ENCODE data around the gene OR52A1.
"Not testable (repeated sequence)": the region's sequence is repeated elsewhere in the genome, so short reads cannot be mapped to it uniquely, and the experiment has no call there.

OR52A1 gene

GRCh38 chr11:5154657-5155056 is at the start of gene OR52A1:
Gene OR52A1 (minus strand): TSS chr11:5154757. CDS start chr11:5152369, 2,388 bp downstream.
- DNase-seq, result no peak

GRCh38 chr11:5203366-5203765 is 48.8 kb upstream of the OR52A1 start:
- no peak for DNase-seq

DNA sequence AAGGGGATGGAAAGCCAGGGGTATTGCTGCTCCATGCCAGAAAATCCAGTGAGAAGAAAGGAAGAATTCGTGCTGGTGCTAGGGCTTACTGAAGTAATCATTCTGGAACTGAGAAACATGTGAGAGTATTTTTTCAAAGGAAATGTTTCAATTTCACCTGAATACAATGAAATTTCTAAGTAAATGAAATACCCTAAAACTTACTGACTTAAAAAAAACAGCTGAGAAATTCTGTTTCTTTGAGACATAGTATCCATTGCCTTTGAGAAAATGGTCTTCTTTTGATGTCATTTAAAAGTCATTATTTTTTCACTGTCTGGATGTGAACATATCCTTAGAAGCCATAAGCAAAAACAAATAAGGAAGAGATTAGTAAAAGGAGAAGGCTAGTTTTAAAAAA is 46.0 kb upstream of the OR52A1 start, which contains the start of gene OR51V1:
TSS of gene OR51V1 (minus strand) at position 101 of the 400 bp plus-strand sequence. CDS start at position 101, 0 bp downstream.
- no peak for DNase-seq

DNA sequence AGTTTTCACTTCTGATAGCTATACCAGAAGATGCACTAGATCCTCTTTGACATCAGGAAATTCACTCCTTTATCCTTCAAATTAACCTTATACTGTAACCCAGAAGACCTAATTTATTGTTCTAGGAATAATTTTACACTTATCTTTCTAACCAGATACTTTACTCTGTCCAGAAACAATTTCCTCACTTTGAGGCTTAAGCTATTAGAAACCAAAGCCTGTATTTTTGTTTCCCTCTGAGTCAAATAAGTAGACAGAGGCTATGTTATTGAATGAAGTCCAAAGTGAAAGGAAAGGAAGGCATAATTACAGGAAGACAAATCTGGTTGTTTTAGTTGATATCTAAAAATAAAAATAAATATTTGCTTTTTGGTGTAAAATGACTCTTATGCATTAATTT is 43.7 kb upstream of the OR52A1 start:
- no peak for DNase-seq

DNA sequence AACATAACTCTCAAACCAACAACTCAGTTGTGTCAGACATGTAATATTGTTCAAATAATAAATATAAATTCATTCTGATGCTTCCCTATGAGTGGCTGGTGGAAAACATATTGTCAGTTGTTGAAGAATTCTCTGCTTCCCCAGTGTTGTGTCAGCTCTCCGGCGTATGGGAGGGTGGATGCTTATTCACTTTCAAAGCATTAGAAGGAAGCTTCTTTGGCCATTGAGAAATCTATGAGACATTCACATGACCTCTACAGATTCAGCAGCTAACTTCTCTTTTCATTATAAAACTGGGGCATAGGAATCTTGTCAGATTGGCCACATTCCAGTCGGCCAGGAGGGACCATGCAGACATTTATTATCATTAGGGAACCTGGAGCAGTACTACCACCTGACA is 43.0 kb upstream of the OR52A1 start:
- no peak for DNase-seq

DNA sequence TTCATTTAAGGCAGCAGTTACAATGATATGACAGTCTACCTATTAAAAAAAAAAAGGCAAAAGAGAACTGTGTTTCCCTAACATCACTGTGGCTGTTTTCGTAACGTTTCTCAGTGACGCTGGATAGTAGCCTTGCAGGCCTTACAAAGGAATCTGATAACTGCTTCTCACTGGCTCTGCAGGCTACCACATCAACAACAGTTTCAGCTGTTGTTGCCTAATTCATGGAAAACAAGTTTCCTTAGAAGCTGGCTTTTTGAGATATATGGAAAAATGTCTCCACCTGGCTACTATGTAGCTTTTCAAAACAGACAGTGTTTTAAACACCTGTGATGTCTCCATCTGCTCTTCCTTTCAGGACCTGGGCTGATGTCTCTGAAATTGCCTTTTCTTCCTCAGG is 42.2 kb upstream of the OR52A1 start:
- DNase-seq, result no peak

GRCh38 chr11:5196067-5196466 is 41.5 kb upstream of the OR52A1 start:
- no peak for DNase-seq

- DNase-seq, result no peak
These were observed 38.2 kb upstream of the OR52A1 start for GRCh38 chr11:5192738-5193137.

DNA sequence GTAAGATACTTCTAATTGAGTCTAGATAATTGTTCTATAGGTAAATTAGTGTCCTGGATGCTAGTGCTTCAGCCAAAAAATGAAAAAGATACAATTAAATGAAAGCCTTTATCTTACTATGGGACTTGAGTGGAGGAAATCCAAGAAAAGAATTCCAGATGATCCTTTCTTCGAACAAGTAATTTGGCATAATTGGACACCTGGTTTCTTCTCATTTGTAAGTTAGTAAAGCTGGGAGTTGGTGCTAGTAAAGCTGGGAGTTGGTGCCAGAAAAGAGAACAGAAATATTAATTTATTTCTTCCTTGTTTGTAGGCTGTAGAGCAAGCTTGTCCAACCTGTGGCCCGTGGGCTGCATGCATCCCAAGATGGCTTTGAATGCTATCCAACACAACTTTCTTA is 33.6 kb upstream of the OR52A1 start:
- DNase-seq, result no peak

GRCh38 chr11:5178046-5178837 is 23.7 kb upstream of the OR52A1 start:
- no peak for DNase-seq

- no peak for DNase-seq
These were observed 20.4 kb upstream of the OR52A1 start for GRCh38 chr11:5174934-5175333.

DNA sequence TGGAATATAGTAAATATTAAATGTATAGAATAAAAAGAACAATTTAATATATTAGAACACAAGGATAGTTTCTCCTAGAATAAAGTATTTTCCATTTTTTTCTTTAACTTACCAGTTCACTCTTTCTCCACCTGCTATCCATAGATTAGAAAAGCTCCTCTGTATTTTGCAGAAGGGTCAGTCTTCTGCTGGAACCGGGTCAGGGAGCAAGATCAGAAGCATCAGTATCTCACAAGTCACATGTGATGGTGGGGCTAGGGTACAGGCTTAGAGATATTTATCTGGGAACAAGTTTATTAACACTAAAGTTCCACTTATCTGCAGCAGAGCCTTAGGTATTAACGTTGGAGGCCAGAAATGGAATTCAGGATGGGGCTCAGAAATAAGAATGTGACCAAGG is 17.3 kb upstream of the OR52A1 start:
- DNase-seq, result no peak

GRCh38 chr11:5165898-5166297 is 11.3 kb upstream of the OR52A1 start:
- DNase-seq, result not testable (repeated sequence)

DNA sequence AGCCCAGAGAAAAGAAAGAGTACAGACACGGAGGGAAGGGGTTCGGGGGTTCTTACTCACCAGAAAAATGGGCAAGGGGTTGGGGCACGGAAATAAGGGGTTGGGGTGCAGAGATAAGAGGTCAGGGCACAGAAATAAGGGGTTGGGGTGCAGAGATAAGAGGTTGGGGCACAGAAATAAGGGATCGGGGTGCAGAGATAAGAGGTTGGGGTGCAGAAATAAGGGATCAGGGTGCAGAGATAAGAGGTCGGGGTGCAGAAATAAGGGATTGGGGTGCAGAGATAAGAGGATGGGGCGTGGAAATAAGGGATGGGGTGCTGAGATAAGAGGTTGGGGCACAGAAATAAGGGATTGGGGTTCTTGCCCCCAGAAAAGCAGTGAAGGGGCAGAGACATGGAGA is 10.2 kb upstream of the OR52A1 start:
- not testable (repeated sequence) for DNase-seq

DNA sequence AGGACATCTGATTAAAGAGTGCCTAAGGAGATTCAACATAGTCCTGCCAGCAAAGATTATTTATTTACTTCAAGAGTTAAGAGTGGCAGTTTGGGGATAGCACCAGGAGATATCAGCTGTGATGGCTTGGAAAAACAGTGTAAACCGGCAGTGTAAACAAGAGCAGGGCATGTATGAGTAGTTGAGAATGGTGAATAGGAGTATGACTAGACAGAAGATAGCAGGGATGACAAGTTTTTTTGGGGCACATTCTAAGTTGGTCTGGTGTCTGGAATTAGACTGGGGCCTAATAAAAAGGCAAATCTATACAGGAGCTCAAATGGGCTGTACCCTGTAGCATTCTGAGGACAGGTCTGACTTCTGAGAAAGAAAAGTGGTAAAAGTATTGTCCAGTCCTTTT is 6.5 kb upstream of the OR52A1 start:
- DNase-seq, result not testable (repeated sequence)

- DNase-seq, result not testable (repeated sequence)
These were observed 5.7 kb upstream of the OR52A1 start for GRCh38 chr11:5160217-5160616.

GRCh38 chr11:5159806-5160205 is 5.2 kb upstream of the OR52A1 start:
- DNase-seq, result no peak

DNA sequence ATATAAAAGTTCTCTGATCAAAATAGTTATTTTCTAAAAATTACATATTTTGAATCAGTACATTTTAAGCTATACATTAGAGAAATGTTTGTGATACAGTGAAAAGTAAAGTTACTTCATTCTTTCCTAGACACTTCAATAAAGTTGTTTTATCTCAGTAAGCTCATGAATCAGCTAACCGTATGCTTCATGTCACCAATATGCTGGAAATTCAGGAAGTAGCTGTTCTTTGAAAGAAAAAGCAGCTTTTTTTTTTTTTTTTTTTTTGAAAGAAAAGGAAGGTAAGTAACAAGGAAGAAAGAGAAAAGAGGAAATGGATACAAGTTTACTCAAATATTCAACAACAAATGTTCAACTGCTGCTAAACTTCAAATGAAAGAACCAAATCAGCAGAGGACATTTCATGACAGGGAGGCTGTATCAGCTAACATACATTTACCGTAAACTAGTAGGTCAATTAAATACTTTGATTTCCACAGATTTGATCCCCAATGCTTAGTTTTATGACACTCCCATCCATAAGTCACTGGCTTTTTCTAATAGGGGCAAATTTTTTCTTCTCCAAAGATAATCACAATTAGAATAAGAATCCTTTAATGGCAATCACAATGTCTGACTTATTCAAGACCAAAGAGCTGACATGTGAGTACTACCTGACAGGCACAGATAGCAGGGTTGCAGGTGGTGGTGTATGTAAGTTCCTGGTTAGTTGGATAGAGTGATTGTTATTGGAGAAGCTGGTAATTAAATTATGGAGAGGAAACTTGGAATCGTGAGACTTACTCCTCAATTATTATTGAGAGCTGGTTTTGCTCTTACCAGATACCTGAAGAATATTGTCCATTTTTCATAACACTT is 754 bp downstream of the OR52A1 start:
- no peak for DNase-seq

DNA sequence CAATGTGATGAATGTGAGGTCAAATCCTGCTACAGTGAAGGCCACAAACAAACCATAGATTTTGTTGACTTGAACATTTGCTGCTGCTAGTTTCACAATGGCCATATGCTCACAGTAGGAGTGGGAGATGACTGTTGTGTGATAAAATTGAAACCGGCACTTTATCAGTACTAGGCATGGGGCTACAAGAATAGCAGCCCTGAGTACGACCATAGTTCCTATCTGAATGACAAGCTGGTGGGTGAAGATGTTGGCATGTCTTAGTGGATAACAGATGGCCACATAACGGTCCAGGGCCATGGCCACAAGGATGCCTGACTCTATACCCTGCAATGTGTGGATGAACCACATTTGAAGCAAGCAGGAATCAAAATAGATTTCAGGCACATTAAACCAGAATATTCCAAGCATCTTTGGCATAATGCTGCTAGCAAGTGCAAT is 2.8 kb downstream of the OR52A1 start:
- no peak for DNase-seq

GRCh38 chr11:5144206-5144605 is 10.4 kb downstream of the OR52A1 start:
- not testable (repeated sequence) for DNase-seq

- no peak for DNase-seq
These were observed 16.6 kb downstream of the OR52A1 start, which contains the start of gene OR52A5 for GRCh38 chr11:5137996-5138395. Gene OR52A5 (minus strand): TSS chr11:5138356. CDS start chr11:5132642, 5,714 bp downstream.

DNA sequence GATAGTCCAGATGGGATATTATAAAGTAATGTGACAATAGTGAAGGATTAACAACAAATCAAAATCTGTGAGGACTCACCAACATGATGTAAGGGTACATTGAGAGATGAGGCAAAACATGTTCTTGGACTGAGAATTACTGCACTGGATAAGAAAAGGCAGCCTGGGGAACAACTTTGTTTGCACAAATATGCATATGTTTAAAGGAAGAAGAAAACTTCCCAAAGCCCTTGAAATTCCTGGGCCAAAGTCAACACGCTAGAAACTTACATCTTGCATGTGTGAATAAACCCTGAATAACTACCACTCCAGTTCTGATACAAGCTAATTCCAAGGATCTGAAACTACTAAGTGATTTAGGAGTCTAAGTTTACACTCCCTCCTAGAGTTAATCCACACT is 17.5 kb downstream of the OR52A1 start:
- DNase-seq, result no peak

DNA sequence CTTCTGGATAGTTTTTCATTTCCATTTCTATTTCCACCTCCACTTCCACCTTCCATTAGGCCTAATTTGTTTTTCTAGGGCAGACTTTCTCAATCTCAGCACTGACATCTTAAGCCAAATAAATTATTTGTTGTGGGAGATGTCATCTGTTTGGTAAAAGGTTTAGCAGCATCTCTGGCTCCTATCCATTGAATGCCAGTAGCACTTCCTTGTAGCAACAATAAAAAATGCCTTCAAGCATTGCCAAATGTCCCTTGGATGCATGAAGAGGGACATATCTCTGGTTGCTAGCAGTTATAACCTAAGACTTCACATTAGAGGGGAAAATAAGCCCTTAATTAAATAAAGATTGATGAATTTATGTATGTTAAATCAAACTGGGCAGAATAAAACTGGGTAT is 18.3 kb downstream of the OR52A1 start:
- DNase-seq, result no peak

All from NCI-H1048 (cell line).